ENCODE data around the gene DHRS12.

Gene DHRS12

GRCh38 chr13:51778392-51778791 is 25.6 kb downstream of the DHRS12 start:
- no peaks in the 10 kb centered on the region for H3K9me3 ChIP-seq (ENCODE audit: severe bottlenecking)
- DNase-seq (ENCODE audit: low spot score) (no peak), ATAC-seq (ENCODE audit: low read depth) (no peak)
- no peak overlapping the region for H3K4me3 ChIP-seq (ENCODE audit: severe bottlenecking)
- no peaks in the 10 kb centered on the region for H3K27me3 ChIP-seq (ENCODE audit: insufficient read depth, poor library complexity, severe bottlenecking)
- H3K36me3 ChIP-seq (ENCODE audit: low read depth) = no peaks in the 10 kb centered on the region
- H3K27ac ChIP-seq (ENCODE audit: poor library complexity, severe bottlenecking) = no peak overlapping the region
- no peak for TF ChIP-seq CTCF (IDR thresholded peaks at IDR 0.05; ENCODE audit: poor library complexity, severe bottlenecking)
- no peaks in the 10 kb centered on the region for H3K4me1 ChIP-seq (ENCODE audit: insufficient read depth, poor library complexity, severe bottlenecking)

GRCh38 chr13:51777921-51778320 is 26.0 kb downstream of the DHRS12 start:
- TF ChIP-seq CTCF (IDR thresholded peaks at IDR 0.05; ENCODE audit: poor library complexity, severe bottlenecking) = no peak
- H3K27me3 ChIP-seq (ENCODE audit: insufficient read depth, poor library complexity, severe bottlenecking) = no peaks in the 10 kb centered on the region
- ATAC-seq (ENCODE audit: low read depth) = no peak

GRCh38 chr13:51776179-51776578 is 27.8 kb downstream of the DHRS12 start:
- TF ChIP-seq CTCF (IDR thresholded peaks at IDR 0.05; ENCODE audit: poor library complexity, severe bottlenecking) = no peak
- no peaks in the 10 kb centered on the region for H3K36me3 ChIP-seq (ENCODE audit: low read depth)
- ATAC-seq (ENCODE audit: low read depth) = no peak

More at GRCh38 chr13:51777921-51778320, 26.0 kb downstream of the DHRS12 start:
- Histone ChIP-seq H3K9me3 (ENCODE audit: severe bottlenecking) (no peaks in the 10 kb centered on the region), H3K4me3 (ENCODE audit: severe bottlenecking) (no peak overlapping the region), H3K36me3 (ENCODE audit: low read depth) (no peaks in the 10 kb centered on the region), H3K27ac (ENCODE audit: poor library complexity, severe bottlenecking) (no peak overlapping the region), H3K4me1 (ENCODE audit: insufficient read depth, poor library complexity, severe bottlenecking) (no peaks in the 10 kb centered on the region)
- no peak for DNase-seq (ENCODE audit: low spot score)

GRCh38 chr13:51773515-51773914 is 30.4 kb downstream of the DHRS12 start:
- ATAC-seq (ENCODE audit: low read depth) (no peak), DNase-seq (ENCODE audit: low spot score) (no peak)
- TF ChIP-seq CTCF (IDR thresholded peaks at IDR 0.05; ENCODE audit: poor library complexity, severe bottlenecking) = no peak
- H3K27me3 ChIP-seq (ENCODE audit: insufficient read depth, poor library complexity, severe bottlenecking) = no peaks in the 10 kb centered on the region
- H3K27ac ChIP-seq (ENCODE audit: poor library complexity, severe bottlenecking) = no peak overlapping the region
- no peak overlapping the region for H3K4me3 ChIP-seq (ENCODE audit: severe bottlenecking)
- no peaks in the 10 kb centered on the region for H3K36me3 ChIP-seq (ENCODE audit: low read depth)
- no peaks in the 10 kb centered on the region for H3K4me1 ChIP-seq (ENCODE audit: insufficient read depth, poor library complexity, severe bottlenecking)
- no peaks in the 10 kb centered on the region for H3K9me3 ChIP-seq (ENCODE audit: severe bottlenecking)

More at GRCh38 chr13:51776179-51776578, 27.8 kb downstream of the DHRS12 start:
- DNase-seq (ENCODE audit: low spot score) = no peak
- Histone ChIP-seq H3K4me3 (ENCODE audit: severe bottlenecking) (no peak overlapping the region), H3K4me1 (ENCODE audit: insufficient read depth, poor library complexity, severe bottlenecking) (no peaks in the 10 kb centered on the region), H3K9me3 (ENCODE audit: severe bottlenecking) (no peaks in the 10 kb centered on the region), H3K27ac (ENCODE audit: poor library complexity, severe bottlenecking) (no peak overlapping the region), H3K27me3 (ENCODE audit: insufficient read depth, poor library complexity, severe bottlenecking) (no peaks in the 10 kb centered on the region)

GRCh38 chr13:51772781-51773180 is 31.2 kb downstream of the DHRS12 start:
- H3K4me3 ChIP-seq (ENCODE audit: severe bottlenecking) = no peak overlapping the region
- H3K9me3 ChIP-seq (ENCODE audit: severe bottlenecking) = no peaks in the 10 kb centered on the region
- H3K4me1 ChIP-seq (ENCODE audit: insufficient read depth, poor library complexity, severe bottlenecking) = no peaks in the 10 kb centered on the region
- ATAC-seq (ENCODE audit: low read depth) (no peak), DNase-seq (ENCODE audit: low spot score) (no peak)
- H3K36me3 ChIP-seq (ENCODE audit: low read depth) = no peaks in the 10 kb centered on the region
- no peak for TF ChIP-seq CTCF (IDR thresholded peaks at IDR 0.05; ENCODE audit: poor library complexity, severe bottlenecking)
- H3K27ac ChIP-seq (ENCODE audit: poor library complexity, severe bottlenecking) = no peak overlapping the region
- H3K27me3 ChIP-seq (ENCODE audit: insufficient read depth, poor library complexity, severe bottlenecking) = no peaks in the 10 kb centered on the region

Data from RWPE2 (cell line).